ENCODE data around the gene LAYN. TPM values are rescaled to one million over a fixed set of nuclear protein-coding genes. Genes with fewer than 3 reads are reported as not detected.
A peak's percentile ranks its signal among the peaks of the same experiment; 100 is the strongest.

LAYN gene
- total and polyA plus RNA-seq, 2 donors (not counting 3 experiments of a cell fraction or from before 2014, with no cell fraction given), result 0.92 to 2.2 TPM

GRCh38 chr11:111565114-111565720 is 24.7 kb downstream of the LAYN start:
- Histone ChIP-seq H3K36me3 (ENCODE audit: control insufficient read depth in 2 of 2, extremely low read depth in 1 of 2, insufficient read depth in 2 of 2, low read length in 2 of 2) (no peaks in the 10 kb centered on the region), H2AFZ (ENCODE audit: low read depth, low read length) (no peak overlapping the region), H4K20me1 (replicated peaks; ENCODE audit: control insufficient read depth, extremely low read depth, insufficient read depth, low read length) (no peaks in the 10 kb centered on the region), H3K4me3 (replicated peaks in 1 of 3; ENCODE audit: insufficient read depth in 1 of 3, low read depth in 1 of 3, low read length in 3 of 3) (no peak overlapping the region), H3K27ac (ENCODE audit: insufficient read depth, low read depth, low read length) (no peak overlapping the region), H3K9ac (replicated peaks; ENCODE audit: extremely low read depth, insufficient read depth, low read length) (no peak overlapping the region), H3K9me1 (replicated peaks; ENCODE audit: control insufficient read depth, extremely low read depth, insufficient read depth, low read length) (no peaks in the 10 kb centered on the region), H3K4me2 (ENCODE audit: insufficient read depth, low read length) (no peak overlapping the region), H3K27me3 (ENCODE audit: control insufficient read depth in 2 of 2, insufficient read depth in 2 of 2, low read length in 2 of 2) (no peaks in the 10 kb centered on the region), H3K4me1 (ENCODE audit: control insufficient read depth, extremely low read depth, insufficient read depth, low read length) (no peaks in the 10 kb centered on the region), H3K9me3 (replicated peaks; ENCODE audit: control insufficient read depth, insufficient read depth, low read length) (no peaks in the 10 kb centered on the region), H3K79me2 (ENCODE audit: control insufficient read depth, insufficient read depth, low read length) (no peaks in the 10 kb centered on the region)
- no peak for TF ChIP-seq POLR2AphosphoS5 (IDR thresholded peaks at IDR 0.05; ENCODE audit: insufficient read depth, low read depth, low read length)
- TF ChIP-seq JUN (IDR thresholded peaks at IDR 0.05; ENCODE audit: borderline replicate concordance, insufficient read depth, insufficient read length, low read depth), result no peak
- no peak for TF ChIP-seq FOS (IDR thresholded peaks at IDR 0.05; ENCODE audit: borderline replicate concordance, insufficient read depth, low read length)
- no peak for TF ChIP-seq MYC (IDR thresholded peaks at IDR 0.05; ENCODE audit: low read depth, low read length)
- no peak for TF ChIP-seq EZH2 (IDR thresholded peaks at IDR 0.05; ENCODE audit: borderline replicate concordance, low read depth, low read length, severe bottlenecking)
- TF ChIP-seq POLR2A (IDR thresholded peaks at IDR 0.05; ENCODE audit: low read depth, low read length), result no peak
- TF ChIP-seq CTCF (IDR thresholded peaks at IDR 0.05; ENCODE audit: extremely low read depth in 1 of 2, insufficient read depth in 1 of 2, low read depth in 1 of 2, low read length in 2 of 2), result peak; percentile 62 to 74
- TF ChIP-seq GATA2 (IDR thresholded peaks at IDR 0.05; ENCODE audit: insufficient read depth, insufficient read length, low read depth, low read length), result no peak
- intact Hi-C loops (cut with micrococcal nuclease), result loop anchor here (1.0 kb wide), 3 partner anchors 37 to 276 kb away; partner anchors contain the start of gene SIK2
- DNase-seq (ENCODE audit: low read depth, low spot score) (peak; percentile 77), FAIRE-seq (peak; percentile 84)
- dilution Hi-C loops (cut with MboI; ENCODE audit: extremely low pct_ligation_motif_present, low sequenced_read_pairs), result no loop called here
- POLR2A ChIA-PET, result interaction anchor here (0.6 kb wide), 1 partner anchor 32 kb away, joined by 3 read pairs; no protein-coding TSS in a partner anchor
- no TSS peak for BruUV-seq (replicated peaks)
- CTCF ChIA-PET, result interaction anchor here (0.7 to 1.8 kb wide), 9 partner anchors 32 to 282 kb away, joined by 3 to 29 read pairs (median 3); no protein-coding TSS in a partner anchor
